WTC11 (cell line): ENCODE results near the gene PRSS57. TPM values are rescaled to one million over a fixed set of nuclear protein-coding genes. Genes with fewer than 3 reads are reported as not detected.

Experiments
- ATAC-seq: fragments of 200-7000 bp; cut with Tn5 transposase; 2 replicates; pipeline ENCODE4 v1.10.0; 2021; ENCODE audit warnings: mild to moderate bottlenecking, moderate library complexity
- CTCF ChIA-PET: fragments of 300-600 bp; sonication (Branson Sonifier 250); formaldehyde crosslinking; loops from one replicate; lab custom pipeline; 2021; ENCODE audit warnings: antibody characterized with exemption; lab: Charles Lee
- POLR2A ChIA-PET: fragments of 350-600 bp; sonication (Branson Sonifier 250); formaldehyde crosslinking; loops from one replicate; lab custom pipeline; 2021; ENCODE audit warnings: antibody characterized with exemption; lab: Charles Lee
- DNase-seq: peaks from one replicate; pipeline ENCODE4 v3.0.0; 2021; ENCODE audit warnings: low spot score
- H3K27ac Mint-ChIP-seq: 2 replicates; pipeline ENCODE4 v1.8.0; 2021; ENCODE audit warnings: mixed read lengths
- H3K27me3 Mint-ChIP-seq: 2 replicates; pipeline ENCODE4 v1.8.0; 2021; ENCODE audit warnings: low read depth, mild to moderate bottlenecking, moderate library complexity, mixed read lengths
- H3K36me3 Mint-ChIP-seq: 2 replicates; pipeline ENCODE4 v1.8.0; 2021; ENCODE audit warnings: mixed read lengths
- H3K4me1 Mint-ChIP-seq: 2 replicates; pipeline ENCODE4 v1.8.0; 2022; ENCODE audit warnings: mixed read lengths
- H3K4me3 Mint-ChIP-seq: 2 replicates; pipeline ENCODE4 v1.8.0; 2021; ENCODE audit warnings: mild to moderate bottlenecking, moderate library complexity, mixed read lengths
- H3K9me3 Mint-ChIP-seq: 2 replicates; pipeline ENCODE4 v1.8.0; 2021; ENCODE audit warnings: mixed read lengths
- AR ChIP-seq: fragments of 250-450 bp; sonication (Bioruptor Pico); IDR thresholded peaks from 2 replicates; pipeline ENCODE4 v1.9.0; 2021; ENCODE audit warnings: mild to moderate bottlenecking
- CREB1 ChIP-seq: sonication (generic); formaldehyde crosslinking; IDR thresholded peaks from 2 replicates; pipeline ENCODE4 v1.8.0; 2023; ENCODE audit warnings: mild to moderate bottlenecking, missing genetic modification reagents
- ELF4 ChIP-seq: sonication (generic); formaldehyde crosslinking; IDR thresholded peaks from 2 replicates; pipeline ENCODE4 v1.8.1; 2022; ENCODE audit warnings: low read depth, mild to moderate bottlenecking, moderate library complexity, missing genetic modification reagents
- EMX1 ChIP-seq: fragments of 250-450 bp; sonication (Bioruptor Pico); IDR thresholded peaks from 2 replicates; pipeline ENCODE4 v1.8.0; 2021; ENCODE audit warnings: mild to moderate bottlenecking
- ESRRA ChIP-seq: sonication (generic); formaldehyde crosslinking; IDR thresholded peaks from 2 replicates; pipeline ENCODE4 v1.8.1; 2022; ENCODE audit warnings: mild to moderate bottlenecking, missing genetic modification reagents, borderline replicate concordance
- FOXJ3 ChIP-seq: sonication (generic); formaldehyde crosslinking; IDR thresholded peaks from 2 replicates; pipeline ENCODE4 v1.9.0; 2021; ENCODE audit warnings: missing genetic modification reagents, mild to moderate bottlenecking, borderline replicate concordance
- FOXK1 ChIP-seq: sonication (generic); formaldehyde crosslinking; IDR thresholded peaks from 2 replicates; pipeline ENCODE4 v1.8.0; 2022; ENCODE audit warnings: mild to moderate bottlenecking, moderate library complexity, missing genetic modification reagents
- FOXP1 ChIP-seq: sonication (generic); formaldehyde crosslinking; IDR thresholded peaks from 2 replicates; pipeline ENCODE4 v1.8.0; 2022; ENCODE audit warnings: missing genetic modification reagents, mild to moderate bottlenecking, moderate library complexity, borderline replicate concordance
- FOXP4 ChIP-seq: sonication (generic); formaldehyde crosslinking; IDR thresholded peaks from 2 replicates; pipeline ENCODE4 v1.8.0; 2022; ENCODE audit warnings: mild to moderate bottlenecking, missing genetic modification reagents
- NFYB ChIP-seq: sonication (generic); formaldehyde crosslinking; conservative IDR thresholded peaks from 2 replicates; pipeline ENCODE4 v1.8.0; 2022; ENCODE audit warnings: low read depth, missing genetic modification reagents
- NR1H2 ChIP-seq: sonication (generic); formaldehyde crosslinking; IDR thresholded peaks from 2 replicates; pipeline ENCODE4 v1.9.0; 2021; ENCODE audit warnings: mild to moderate bottlenecking, moderate library complexity, missing genetic modification reagents
- NR3C1 ChIP-seq: sonication (generic); formaldehyde crosslinking; conservative IDR thresholded peaks from 2 replicates; pipeline ENCODE4 v1.8.1; 2023; ENCODE audit warnings: low read depth, mild to moderate bottlenecking, missing genetic modification reagents
- PRRX2 ChIP-seq: fragments of 250-450 bp; sonication (Bioruptor Pico); IDR thresholded peaks from 2 replicates; pipeline ENCODE4 v1.8.0; 2021; ENCODE audit warnings: mild to moderate bottlenecking
- SP1 ChIP-seq: sonication (generic); formaldehyde crosslinking; conservative IDR thresholded peaks from 2 replicates; pipeline ENCODE4 v1.8.1; 2022; ENCODE audit warnings: missing genetic modification reagents
- TEAD1 ChIP-seq: sonication (generic); formaldehyde crosslinking; IDR thresholded peaks from 2 replicates; pipeline ENCODE4 v1.8.0; 2022; ENCODE audit warnings: mild to moderate bottlenecking, missing genetic modification reagents
- USF2 ChIP-seq: sonication (generic); formaldehyde crosslinking; IDR thresholded peaks from 2 replicates; pipeline ENCODE4 v1.8.1; 2023; ENCODE audit warnings: mild to moderate bottlenecking, missing genetic modification reagents, moderate library complexity
- ZNF263 ChIP-seq: sonication (generic); formaldehyde crosslinking; IDR thresholded peaks from 2 replicates; pipeline ENCODE4 v1.8.1; 2022; ENCODE audit warnings: low read depth, mild to moderate bottlenecking, moderate library complexity, missing genetic modification reagents
- ZNF396 ChIP-seq: fragments of 250-450 bp; sonication (Bioruptor Pico); IDR thresholded peaks from 2 replicates; pipeline ENCODE4 v1.8.0; 2021; ENCODE audit warnings: mild to moderate bottlenecking, moderate library complexity, borderline replicate concordance
- total RNA-seq: library from RNA; stranded (reverse); gene quantifications from 3 replicates; pipeline ENCODE4 v1.2.3, GENCODE V29; 2021
- TF ChIP-seq, protein P1 (sequence below): sonication (generic); formaldehyde crosslinking; IDR thresholded peaks from 2 replicates; pipeline ENCODE4 v1.8.1; 2022; ENCODE audit warnings: missing genetic modification reagents, borderline replicate concordance
- TF ChIP-seq, protein P2 (sequence below): sonication (generic); formaldehyde crosslinking; IDR thresholded peaks from 2 replicates; pipeline ENCODE4 v1.8.0; 2022; ENCODE audit warnings: mild to moderate bottlenecking, missing genetic modification reagents
- TF ChIP-seq, protein P3 (sequence below): sonication (generic); formaldehyde crosslinking; IDR thresholded peaks from 2 replicates; pipeline ENCODE4 v1.8.0; 2023; ENCODE audit warnings: missing genetic modification reagents
- TF ChIP-seq, protein P4 (sequence below): sonication (generic); formaldehyde crosslinking; IDR thresholded peaks from 2 replicates; pipeline ENCODE4 v1.8.0; 2023; ENCODE audit warnings: missing genetic modification reagents, mild to moderate bottlenecking, borderline replicate concordance
- TF ChIP-seq, protein P5 (sequence below): sonication (generic); formaldehyde crosslinking; IDR thresholded peaks from 2 replicates; pipeline ENCODE4 v1.8.1; 2022; ENCODE audit warnings: mild to moderate bottlenecking, moderate library complexity, missing genetic modification reagents

PRSS57 gene
- total RNA-seq, 1 experiment from 2014 or later: not detected

DNA sequence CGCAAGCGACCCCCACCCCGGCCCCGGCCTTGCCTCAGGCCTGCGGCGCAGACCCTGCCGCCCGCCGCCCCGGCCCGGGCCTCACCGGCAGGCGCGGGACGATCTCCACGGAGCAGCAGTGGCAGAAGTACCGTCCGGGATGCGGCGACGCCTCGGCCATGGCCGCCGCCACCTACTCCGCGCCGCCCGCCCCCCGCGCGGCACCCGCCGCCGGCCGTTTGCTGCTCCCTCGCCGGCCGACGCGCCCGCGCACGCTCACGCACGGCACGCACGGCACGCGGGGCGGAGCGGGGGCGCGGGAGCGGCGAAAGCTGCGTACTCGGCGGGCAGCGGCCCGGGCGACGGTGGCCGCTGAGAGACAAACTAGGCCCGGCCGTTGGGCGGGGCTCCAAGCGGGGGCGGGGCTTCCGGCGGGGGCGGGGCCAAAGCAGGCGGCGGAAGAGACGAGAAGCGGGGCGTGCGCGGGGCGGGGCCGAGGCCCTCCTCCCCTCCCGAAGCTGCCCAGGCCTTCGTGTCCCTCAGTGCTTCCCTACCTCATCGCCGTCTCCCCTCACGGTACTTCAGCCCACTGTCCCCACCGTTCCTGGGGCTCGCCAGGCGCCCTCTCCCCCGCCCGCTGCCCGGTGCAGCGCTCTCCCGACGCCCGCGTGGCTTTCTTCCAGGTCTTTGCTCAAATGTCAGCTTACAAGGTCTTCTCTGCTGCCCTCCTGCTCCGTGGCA lies 32.1 kb downstream of the PRSS57 start, which contains the start of gene RNF126:
Gene RNF126 (minus strand): TSS at position 253 of the 720 bp plus-strand sequence. CDS start 93 bp downstream, at position 160.
- Mint-ChIP-seq H3K27me3 (peaks cover 21% of the 10 kb centered on the region), H3K36me3 (no peaks in the 10 kb centered on the region), H3K9me3 (no peaks in the 10 kb centered on the region), H3K27ac (peak within 1 kb of the TSS; percentile 86), H3K4me3 (peak within 1 kb of the TSS; percentile 82), H3K4me1 (peaks cover 20% of the 10 kb centered on the region)
- POLR2A ChIA-PET: interaction anchor here (1.3 kb wide), 1 partner anchor 79 kb away, joined by 3 read pairs; no protein-coding TSS in a partner anchor
- DNase-seq: peak; percentile 88
- CTCF ChIA-PET: interaction anchor here (0.8 to 1.8 kb wide), 10 partner anchors 15 to 79 kb away, joined by 3 to 26 read pairs (median 5); no protein-coding TSS in a partner anchor
- peak; percentile 80 for ATAC-seq
- TF ChIP-seq NR3C1 (CRISPR knock-in tag): no peak
- TF ChIP-seq AR: no peak
- no peak for TF ChIP-seq PRRX2 (CRISPR knock-in tag)
- no peak for TF ChIP-seq FOXP1 (CRISPR knock-in tag)
- TF ChIP-seq FOXP4 (CRISPR knock-in tag): peak; percentile 11; the same call in 1 of the 2 replicates
- TF ChIP-seq, protein P1, sequence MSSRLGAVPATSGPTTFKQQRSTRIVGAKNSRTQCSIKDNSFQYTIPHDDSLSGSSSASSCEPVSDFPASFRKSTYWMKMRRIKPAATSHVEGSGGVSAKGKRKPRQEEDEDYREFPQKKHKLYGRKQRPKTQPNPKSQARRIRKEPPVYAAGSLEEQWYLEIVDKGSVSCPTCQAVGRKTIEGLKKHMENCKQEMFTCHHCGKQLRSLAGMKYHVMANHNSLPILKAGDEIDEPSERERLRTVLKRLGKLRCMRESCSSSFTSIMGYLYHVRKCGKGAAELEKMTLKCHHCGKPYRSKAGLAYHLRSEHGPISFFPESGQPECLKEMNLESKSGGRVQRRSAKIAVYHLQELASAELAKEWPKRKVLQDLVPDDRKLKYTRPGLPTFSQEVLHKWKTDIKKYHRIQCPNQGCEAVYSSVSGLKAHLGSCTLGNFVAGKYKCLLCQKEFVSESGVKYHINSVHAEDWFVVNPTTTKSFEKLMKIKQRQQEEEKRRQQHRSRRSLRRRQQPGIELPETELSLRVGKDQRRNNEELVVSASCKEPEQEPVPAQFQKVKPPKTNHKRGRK: no peak
- TF ChIP-seq, protein P2, sequence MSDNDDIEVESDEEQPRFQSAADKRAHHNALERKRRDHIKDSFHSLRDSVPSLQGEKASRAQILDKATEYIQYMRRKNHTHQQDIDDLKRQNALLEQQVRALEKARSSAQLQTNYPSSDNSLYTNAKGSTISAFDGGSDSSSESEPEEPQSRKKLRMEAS: no peak
- no peak for TF ChIP-seq ZNF263
- peak; percentile 35; the same call in 1 of the 2 replicates for TF ChIP-seq FOXK1 (CRISPR knock-in tag)
- TF ChIP-seq, protein P3, sequence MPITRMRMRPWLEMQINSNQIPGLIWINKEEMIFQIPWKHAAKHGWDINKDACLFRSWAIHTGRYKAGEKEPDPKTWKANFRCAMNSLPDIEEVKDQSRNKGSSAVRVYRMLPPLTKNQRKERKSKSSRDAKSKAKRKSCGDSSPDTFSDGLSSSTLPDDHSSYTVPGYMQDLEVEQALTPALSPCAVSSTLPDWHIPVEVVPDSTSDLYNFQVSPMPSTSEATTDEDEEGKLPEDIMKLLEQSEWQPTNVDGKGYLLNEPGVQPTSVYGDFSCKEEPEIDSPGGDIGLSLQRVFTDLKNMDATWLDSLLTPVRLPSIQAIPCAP (CRISPR knock-in tag): no peak
- 0 out of 2 replicates have a peak, but pooled peaks have one; percentile 13 for TF ChIP-seq ESRRA
- TF ChIP-seq NFYB (CRISPR knock-in tag): peak; percentile 20; the same call in 1 of the 2 replicates
- TF ChIP-seq SP1 (CRISPR knock-in tag): peak; percentile 97
- TF ChIP-seq, protein P4, sequence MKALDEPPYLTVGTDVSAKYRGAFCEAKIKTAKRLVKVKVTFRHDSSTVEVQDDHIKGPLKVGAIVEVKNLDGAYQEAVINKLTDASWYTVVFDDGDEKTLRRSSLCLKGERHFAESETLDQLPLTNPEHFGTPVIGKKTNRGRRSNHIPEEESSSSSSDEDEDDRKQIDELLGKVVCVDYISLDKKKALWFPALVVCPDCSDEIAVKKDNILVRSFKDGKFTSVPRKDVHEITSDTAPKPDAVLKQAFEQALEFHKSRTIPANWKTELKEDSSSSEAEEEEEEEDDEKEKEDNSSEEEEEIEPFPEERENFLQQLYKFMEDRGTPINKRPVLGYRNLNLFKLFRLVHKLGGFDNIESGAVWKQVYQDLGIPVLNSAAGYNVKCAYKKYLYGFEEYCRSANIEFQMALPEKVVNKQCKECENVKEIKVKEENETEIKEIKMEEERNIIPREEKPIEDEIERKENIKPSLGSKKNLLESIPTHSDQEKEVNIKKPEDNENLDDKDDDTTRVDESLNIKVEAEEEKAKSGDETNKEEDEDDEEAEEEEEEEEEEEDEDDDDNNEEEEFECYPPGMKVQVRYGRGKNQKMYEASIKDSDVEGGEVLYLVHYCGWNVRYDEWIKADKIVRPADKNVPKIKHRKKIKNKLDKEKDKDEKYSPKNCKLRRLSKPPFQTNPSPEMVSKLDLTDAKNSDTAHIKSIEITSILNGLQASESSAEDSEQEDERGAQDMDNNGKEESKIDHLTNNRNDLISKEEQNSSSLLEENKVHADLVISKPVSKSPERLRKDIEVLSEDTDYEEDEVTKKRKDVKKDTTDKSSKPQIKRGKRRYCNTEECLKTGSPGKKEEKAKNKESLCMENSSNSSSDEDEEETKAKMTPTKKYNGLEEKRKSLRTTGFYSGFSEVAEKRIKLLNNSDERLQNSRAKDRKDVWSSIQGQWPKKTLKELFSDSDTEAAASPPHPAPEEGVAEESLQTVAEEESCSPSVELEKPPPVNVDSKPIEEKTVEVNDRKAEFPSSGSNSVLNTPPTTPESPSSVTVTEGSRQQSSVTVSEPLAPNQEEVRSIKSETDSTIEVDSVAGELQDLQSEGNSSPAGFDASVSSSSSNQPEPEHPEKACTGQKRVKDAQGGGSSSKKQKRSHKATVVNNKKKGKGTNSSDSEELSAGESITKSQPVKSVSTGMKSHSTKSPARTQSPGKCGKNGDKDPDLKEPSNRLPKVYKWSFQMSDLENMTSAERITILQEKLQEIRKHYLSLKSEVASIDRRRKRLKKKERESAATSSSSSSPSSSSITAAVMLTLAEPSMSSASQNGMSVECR: no peak; the same call in 1 of the 2 replicates
- TF ChIP-seq, protein P5, sequence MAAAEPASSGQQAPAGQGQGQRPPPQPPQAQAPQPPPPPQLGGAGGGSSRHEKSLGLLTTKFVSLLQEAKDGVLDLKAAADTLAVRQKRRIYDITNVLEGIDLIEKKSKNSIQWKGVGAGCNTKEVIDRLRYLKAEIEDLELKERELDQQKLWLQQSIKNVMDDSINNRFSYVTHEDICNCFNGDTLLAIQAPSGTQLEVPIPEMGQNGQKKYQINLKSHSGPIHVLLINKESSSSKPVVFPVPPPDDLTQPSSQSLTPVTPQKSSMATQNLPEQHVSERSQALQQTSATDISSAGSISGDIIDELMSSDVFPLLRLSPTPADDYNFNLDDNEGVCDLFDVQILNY (CRISPR knock-in tag): peak; percentile 47; the same call in 1 of the 2 replicates
- TF ChIP-seq CREB1 (CRISPR knock-in tag): no peak
- TF ChIP-seq NR1H2: no peak
- peak; percentile 47 for TF ChIP-seq USF2 (CRISPR knock-in tag)
- TF ChIP-seq EMX1: peak; percentile 43; the same call in 1 of the 2 replicates
- no peak for TF ChIP-seq ZNF396 (CRISPR knock-in tag)
- peak; percentile 53; the same call in 1 of the 2 replicates for TF ChIP-seq TEAD1 (CRISPR knock-in tag)
- no peak for TF ChIP-seq FOXJ3 (CRISPR knock-in tag)
- TF ChIP-seq ELF4 (CRISPR knock-in tag): no peak
